GM12878 (cell line): ENCODE measurements around the gene RBBP5. TPM values are rescaled to one million over a fixed set of nuclear protein-coding genes. Genes with fewer than 3 reads are reported as not detected.

Experiments used
- ATAC-seq: fragments of 200-7000 bp; cut with Tn5 transposase; 3 replicates; pipeline ENCODE4 v1.9.1; 2020; ENCODE audit warnings: mild to moderate bottlenecking, moderate library complexity
- BruUV-seq: library from RNA; stranded (reverse); fragments of 400-500 nt; replicated peaks from 2 replicates; lab custom pipeline; 2021; lab: Mats Ljungman, UMichigan
- CTCF ChIA-PET: fragments of 300-600 bp; sonication (Branson Sonifier 250); formaldehyde crosslinking; extraction: SDS; loops from one replicate; lab custom pipeline; 2021; ENCODE audit warnings: inconsistent platforms; lab: Yijun Ruan, JAX
- POLR2A ChIA-PET: fragments of 350-600 bp; formaldehyde crosslinking; extraction: SDS; loops from one replicate; lab custom pipeline; 2021; ENCODE audit warnings: inconsistent platforms; lab: Charles Lee
- RAD21 ChIA-PET: fragments of 300-600 bp; sonication (Branson Sonifier 250); formaldehyde crosslinking; loops from one replicate; lab custom pipeline; 2023; ENCODE audit warnings: antibody characterized with exemption; ENCODE audit not compliant: unreplicated experiment; lab: Charles Lee
- SMC1A ChIA-PET: fragments of 300-600 bp; sonication (Branson Sonifier 250); formaldehyde crosslinking; loops from one replicate; lab custom pipeline; 2023; ENCODE audit not compliant: unreplicated experiment, uncharacterized antibody; lab: Charles Lee
- DNase-seq: peaks from one replicate; pipeline ENCODE4 v3.0.0-alpha.2; 2011; ENCODE audit warnings: low read depth, low spot score
- FAIRE-seq: peaks from 3 replicates; lab custom pipeline; 2011; peaks lifted over from hg19 to GRCh38; lab: Jason Lieb, UNC
- H2AFZ ChIP-seq: 2 replicates; pipeline ENCODE4 v1.6.0; 2011; ENCODE audit warnings: low read depth, low read length, control low read depth; ENCODE audit not compliant: control insufficient read depth
- H3K27ac ChIP-seq: 2 replicates; pipeline ENCODE4 v1.5.1; 2011; ENCODE audit warnings: control low read depth; ENCODE audit not compliant: control insufficient read depth, insufficient read depth
- H3K27me3 ChIP-seq, 2 experiments: replicated peaks in 1 of 2; 2 replicates each; pipeline versions ENCODE4 v1.6.0 to v1.6.1; 2011; ENCODE audit warnings: low read length in 1 of 2; ENCODE audit not compliant: control insufficient read depth in 2 of 2, insufficient read depth in 2 of 2
- H3K36me3 ChIP-seq, 2 experiments: 2 replicates each; pipeline ENCODE4 v1.5.1; 2011; ENCODE audit warnings: low read length in 1 of 2; ENCODE audit not compliant: control insufficient read depth in 2 of 2, insufficient read depth in 2 of 2
- H3K4me1 ChIP-seq: 2 replicates; pipeline ENCODE4 v1.6.1; 2011; ENCODE audit warnings: mild to moderate bottlenecking, low read length, moderate library complexity, mixed read lengths; ENCODE audit not compliant: control insufficient read depth, insufficient read depth
- H3K4me2 ChIP-seq: 2 replicates; pipeline ENCODE4 v1.6.0; 2011; ENCODE audit warnings: control low read depth; ENCODE audit not compliant: control insufficient read depth, insufficient read depth
- H3K4me3 ChIP-seq: fragments of 200-600 bp; sonication (generic); 2 replicates; pipeline ENCODE4 v1.5.1; 2016
- H3K79me2 ChIP-seq: 2 replicates; pipeline ENCODE4 v1.6.0; 2011; ENCODE audit warnings: low read length; ENCODE audit not compliant: control insufficient read depth, insufficient read depth
- H3K9ac ChIP-seq: 2 replicates; pipeline ENCODE4 v1.8.0; 2011; ENCODE audit warnings: low read length, control low read depth, mixed read lengths; ENCODE audit not compliant: control insufficient read depth, insufficient read depth
- H3K9me3 ChIP-seq: replicated peaks from 3 replicates; pipeline ENCODE4 v1.5.1; 2011; ENCODE audit warnings: mild to moderate bottlenecking, low read length; ENCODE audit not compliant: control insufficient read depth, insufficient read depth
- H4K20me1 ChIP-seq: 2 replicates; pipeline ENCODE4 v1.6.0; 2011; ENCODE audit not compliant: control insufficient read depth, insufficient read depth
- BCL3 ChIP-seq: IDR thresholded peaks from 2 replicates; pipeline ENCODE4 v1.6.1; 2011; ENCODE audit warnings: borderline replicate concordance, low read depth, mild to moderate bottlenecking, moderate library complexity, low read length; ENCODE audit not compliant: insufficient read depth, poor library complexity, severe bottlenecking
- BMI1 ChIP-seq: fragments of 450-650 bp; IDR thresholded peaks from 2 replicates; pipeline ENCODE4 v1.6.1; 2016; ENCODE audit warnings: mild to moderate bottlenecking, moderate library complexity, borderline replicate concordance
- ELK1 ChIP-seq: IDR thresholded peaks from 2 replicates; pipeline ENCODE4 v1.6.1; 2012; ENCODE audit warnings: low read depth, low read length, improper control_type of control experiment
- HCFC1 ChIP-seq: fragments of 150-350 bp; IDR thresholded peaks from 2 replicates; pipeline ENCODE4 v1.6.1; 2014; ENCODE audit warnings: low read length
- LARP7 ChIP-seq: fragments of 450-650 bp; IDR thresholded peaks from 2 replicates; pipeline ENCODE4 v1.6.1; 2017; ENCODE audit warnings: mild to moderate bottlenecking
- NR2C2 ChIP-seq: IDR thresholded peaks from 2 replicates; pipeline ENCODE4 v1.6.1; 2011; ENCODE audit warnings: borderline replicate concordance, low read depth; ENCODE audit not compliant: control insufficient read depth, insufficient read length
- PML ChIP-seq: IDR thresholded peaks from 2 replicates; pipeline ENCODE4 v1.6.1; 2012; ENCODE audit warnings: low read length, inconsistent platforms
- TCF7 ChIP-seq: IDR thresholded peaks from 2 replicates; pipeline ENCODE4 v1.6.1; 2014; ENCODE audit warnings: antibody characterized with exemption, borderline replicate concordance
- USF1 ChIP-seq: IDR thresholded peaks from 2 replicates; pipeline ENCODE4 v1.6.1; 2011; ENCODE audit warnings: borderline replicate concordance, low read depth, mild to moderate bottlenecking, moderate library complexity, mixed read lengths, low read length; ENCODE audit not compliant: insufficient read depth; ENCODE audit errors: extremely low read length
- WRNIP1 ChIP-seq: IDR thresholded peaks from 2 replicates; pipeline ENCODE4 v1.6.1; 2011; ENCODE audit warnings: low read depth, low read length, improper control_type of control experiment, borderline replicate concordance
- ZNF274 ChIP-seq: IDR thresholded peaks from one replicate; pipeline ENCODE4 v1.8.0; 2011; ENCODE audit not compliant: insufficient read length, insufficient read depth
- ZNF622 ChIP-seq: fragments of 450-650 bp; IDR thresholded peaks from 2 replicates; pipeline ENCODE4 v1.6.1; 2017; ENCODE audit warnings: mild to moderate bottlenecking, inconsistent platforms
- ZZZ3 ChIP-seq: IDR thresholded peaks from 2 replicates; pipeline ENCODE4 v1.6.1; 2011; ENCODE audit warnings: low read depth; ENCODE audit not compliant: control insufficient read depth, insufficient read length
- WGBS: methylation state at CpG from one replicate; pipeline ENCODE4 v1.1.6; 2016; ENCODE audit warnings: low lambda C conversion rate; ENCODE audit not compliant: insufficient replicate concordance, insufficient coverage; ENCODE audit errors: missing lambda C conversion rate; 5-methylcytosine and 5-hydroxymethylcytosine counted together
- in situ Hi-C: fragments of 300-500 bp; cut with MboI; formaldehyde crosslinking; loops from 9 replicates; pipeline ENCODE4 v1.14.3; 2018; ENCODE audit warnings: mixed read lengths
- intact Hi-C: fragments of 100-400 bp; cut with micrococcal nuclease; formaldehyde crosslinking; loops from one replicate; pipeline ENCODE4 v1.14.2; 2022; ENCODE audit not compliant: unreplicated experiment
- polyA plus RNA-seq, 11 experiments: library from polyadenylated mRNA; depleted of rRNA in 4 of 11; unstranded in 6 of 11; stranded (reverse) in 5 of 11; fragments of >200 nt; fragmentation: Nextera tagmentation in 4 of 11; fragmentation: Illumina TruSeq in 1 of 11; extraction: Ambion mirVana in 4 of 11; extraction: Trizol in 1 of 11; gene quantifications; 1 replicate in 1 of 11; 2 replicates in 10 of 11; pipeline versions ENCODE4 v1.2.1 to v1.2.3, GENCODE V29; 2011 to 2016; ENCODE audit warnings: inconsistent platforms in 2 of 11, missing spikeins in 2 of 11, low read depth in 1 of 11
- total RNA-seq, 4 experiments: library from RNA; depleted of rRNA in 3 of 4; stranded (reverse); fragments of >200 nt in 3 of 4; fragmentation: Illumina TruSeq in 1 of 4; extraction: Trizol in 1 of 4; gene quantifications; 2 replicates each; pipeline versions ENCODE4 v1.2.1 to v1.2.3, GENCODE V29; 2013 to 2021

RBBP5 gene
- total and polyA plus RNA-seq, 10 of the 15 experiments (the other 5 are each of a cell fraction or from before 2014, with no cell fraction given) = 10.0 to 20.6 (median 14.8) TPM

GRCh38 chr1:205041001-205041715 is 80.6 kb downstream of the RBBP5 start (continued):
- TF ChIP-seq ZZZ3 (no peak), NR2C2 (no peak), TCF7 (no peak)

- BruUV-seq = no TSS peak
- intact Hi-C loops = no loop called here
- CTCF ChIA-PET = interaction anchor here (2.9 kb wide), 1 partner anchor 23 kb away, joined by 14 read pairs; no protein-coding TSS in a partner anchor
- Histone ChIP-seq H4K20me1 (no peaks in the 10 kb centered on the region), H3K4me2 (no peak overlapping the region), H3K36me3 (no peaks in the 10 kb centered on the region), H3K27ac (no peak overlapping the region), H2AFZ (no peak overlapping the region), H3K27me3 (peaks cover 0 to 5% of the 10 kb centered on the region in 2 experiments), H3K9ac (no peak overlapping the region), H3K9me3 (no peaks in the 10 kb centered on the region), H3K79me2 (no peaks in the 10 kb centered on the region), H3K4me1 (no peaks in the 10 kb centered on the region), H3K4me3 (no peak overlapping the region)
- RAD21 ChIA-PET = interaction anchor here (0.8 kb wide), 1 partner anchor 24 kb away, joined by 3 read pairs; no protein-coding TSS in a partner anchor
- in situ Hi-C loops = no loop called here
- FAIRE-seq (no peak), DNase-seq (no peak), ATAC-seq (no peak)
- SMC1A ChIA-PET = interaction anchor here (0.6 kb wide), 1 partner anchor 15 kb away, joined by 3 read pairs; no protein-coding TSS in a partner anchor
- WGBS = 22% methylated on average over 6 of the region's 6 CpGs
- POLR2A ChIA-PET = no interaction called here
- TF ChIP-seq WRNIP1 (no peak), LARP7 (no peak), BCL3 (no peak), USF1 (no peak), ZNF274 (no peak), PML (no peak), ZZZ3 (no peak), ZNF622 (no peak), BMI1 (no peak), HCFC1 (no peak), ELK1 (no peak)
Measured at GRCh38 chr1:205038132-205038786, 83.5 kb downstream of the RBBP5 start.
